Sciatic nerve (tissue), 2 donors: Measurements from ENCODE around the gene OR10V1. TPM values are rescaled to one million over a fixed set of nuclear protein-coding genes. Genes with fewer than 3 reads are reported as not detected.
A peak's percentile ranks its signal among the peaks of the same experiment; 100 is the strongest.
"Not testable (repeated sequence)": the region's sequence is repeated elsewhere in the genome, so short reads cannot be mapped to it uniquely, and the experiment has no call there.

Experiments
- ATAC-seq: fragments of 200-7000 bp; cut with Tn5 transposase; one replicate; pipeline ENCODE4 v1.9.1; 2020; ENCODE audit warnings: mild to moderate bottlenecking, moderate library complexity
- DNase-seq: peaks from one replicate; pipeline ENCODE4 v3.0.0-alpha.2; 2020; ENCODE audit warnings: low spot score
- intact Hi-C: fragments of 100-400 bp; cut with DNase I; formaldehyde crosslinking; loops from one replicate; pipeline ENCODE4 v1.14.2; 2022
- total RNA-seq: library from RNA; stranded (reverse); fragmentation: NEBNext Ultra II Directional; extraction: Animal tissue kit (Norgen Biotek cat#: 25700); gene quantifications from one replicate; pipeline ENCODE4 v1.2.1, GENCODE V29; 2021
- donor health status: DM: no; HTN: no; CAD: no.
- donor health status: DM: no; HTN: no; CAD: no.

Gene OR10V1
- total RNA-seq, 1 donor from 2014 or later, result not detected

- ATAC-seq (no peak), DNase-seq (no peak)
- intact Hi-C loops, result no loop called here
These were observed 10.4 kb upstream of the OR10V1 start for GRCh38 chr11:59724066-59724465.

- ATAC-seq, result no peak
- no peak for DNase-seq
- intact Hi-C loops, result no loop called here
These were observed 5.9 kb upstream of the OR10V1 start for GRCh38 chr11:59719556-59719955.

- intact Hi-C loops, result no loop called here
- DNase-seq, result no peak
- no peak for ATAC-seq
These were observed 2.4 kb upstream of the OR10V1 start for GRCh38 chr11:59716051-59716450.

GRCh38 chr11:59710136-59710847, 3.4 kb downstream of the OR10V1 start:
- ATAC-seq, result no peak
- no peak for DNase-seq

GRCh38 chr11:59708537-59708936, 5.1 kb downstream of the OR10V1 start:
- DNase-seq (no peak), ATAC-seq (no peak)
- intact Hi-C loops, result no loop called here

More at GRCh38 chr11:59710136-59710847, 3.4 kb downstream of the OR10V1 start:
- intact Hi-C loops, result no loop called here

- DNase-seq (no peak), ATAC-seq (no peak)
- intact Hi-C loops, result no loop called here
These were observed 6.3 kb downstream of the OR10V1 start for GRCh38 chr11:59707371-59707770.

GRCh38 chr11:59706518-59707285, 6.9 kb downstream of the OR10V1 start:
- ATAC-seq, result no peak
- intact Hi-C loops, result no loop called here

GRCh38 chr11:59705294-59705693, 8.4 kb downstream of the OR10V1 start:
- intact Hi-C loops, result no loop called here
- ATAC-seq (no peak), DNase-seq (no peak)

More at GRCh38 chr11:59706518-59707285, 6.9 kb downstream of the OR10V1 start:
- no peak for DNase-seq

GRCh38 chr11:59703515-59703914, 10.1 kb downstream of the OR10V1 start:
- ATAC-seq, DNase-seq, intact Hi-C loops: not testable (repeated sequence)

- ATAC-seq, DNase-seq, intact Hi-C loops: not testable (repeated sequence)
These were observed 13.5 kb downstream of the OR10V1 start for GRCh38 chr11:59700157-59700556.

GRCh38 chr11:59698506-59698905, 15.1 kb downstream of the OR10V1 start:
- DNase-seq, result no peak
- ATAC-seq, result no peak
- intact Hi-C loops, result no loop called here

GRCh38 chr11:59692915-59693314, 20.7 kb downstream of the OR10V1 start:
- ATAC-seq (no peak), DNase-seq (no peak)
- intact Hi-C loops, result no loop called here

- intact Hi-C loops, result no loop called here
- ATAC-seq (no peak), DNase-seq (no peak)
These were observed 22.5 kb downstream of the OR10V1 start for GRCh38 chr11:59691156-59691555.

GRCh38 chr11:59689015-59689414, 24.6 kb downstream of the OR10V1 start:
- intact Hi-C loops, result no loop called here
- DNase-seq (no peak), ATAC-seq (no peak)

GRCh38 chr11:59681260-59681725, 32.4 kb downstream of the OR10V1 start:
- intact Hi-C loops, result not testable (repeated sequence)

GRCh38 chr11:59680287-59681154, 33.1 kb downstream of the OR10V1 start:
- ATAC-seq (peak; percentile 93), DNase-seq (peak; percentile 64)
- intact Hi-C loops, result no loop called here

More at GRCh38 chr11:59681260-59681725, 32.4 kb downstream of the OR10V1 start:
- not testable (repeated sequence) for DNase-seq, ATAC-seq

GRCh38 chr11:59679347-59679746, 34.3 kb downstream of the OR10V1 start:
- DNase-seq (no peak), ATAC-seq (no peak)
- intact Hi-C loops, result no loop called here

- no peak for DNase-seq
- ATAC-seq, result no peak
- intact Hi-C loops, result no loop called here
These were observed 34.9 kb downstream of the OR10V1 start for GRCh38 chr11:59678813-59679165.

- no peak for DNase-seq
- intact Hi-C loops, result no loop called here
These were observed 35.4 kb downstream of the OR10V1 start for GRCh38 chr11:59678118-59678812.

More at GRCh38 chr11:59678118-59678812, 35.4 kb downstream of the OR10V1 start:
- no peak for ATAC-seq
